GM12872 (cell line): Measurements from ENCODE around the gene SLC9A9.

Experiments used
- CTCF ChIP-seq: IDR thresholded peaks from 3 replicates; pipeline ENCODE4 v1.5.1; 2011; ENCODE audit warnings: low read depth, mild to moderate bottlenecking, low read length, moderate library complexity; ENCODE audit not compliant: insufficient read depth

SLC9A9 gene

GRCh38 chr3:143313025-143313892 is 535.0 kb downstream of the SLC9A9 start:
- TF ChIP-seq CTCF: no peak

GRCh38 chr3:143311096-143311495 is 537.2 kb downstream of the SLC9A9 start:
- TF ChIP-seq CTCF: no peak

- no peak for TF ChIP-seq CTCF
Observed at GRCh38 chr3:143309705-143310104, 538.6 kb downstream of the SLC9A9 start.

DNA sequence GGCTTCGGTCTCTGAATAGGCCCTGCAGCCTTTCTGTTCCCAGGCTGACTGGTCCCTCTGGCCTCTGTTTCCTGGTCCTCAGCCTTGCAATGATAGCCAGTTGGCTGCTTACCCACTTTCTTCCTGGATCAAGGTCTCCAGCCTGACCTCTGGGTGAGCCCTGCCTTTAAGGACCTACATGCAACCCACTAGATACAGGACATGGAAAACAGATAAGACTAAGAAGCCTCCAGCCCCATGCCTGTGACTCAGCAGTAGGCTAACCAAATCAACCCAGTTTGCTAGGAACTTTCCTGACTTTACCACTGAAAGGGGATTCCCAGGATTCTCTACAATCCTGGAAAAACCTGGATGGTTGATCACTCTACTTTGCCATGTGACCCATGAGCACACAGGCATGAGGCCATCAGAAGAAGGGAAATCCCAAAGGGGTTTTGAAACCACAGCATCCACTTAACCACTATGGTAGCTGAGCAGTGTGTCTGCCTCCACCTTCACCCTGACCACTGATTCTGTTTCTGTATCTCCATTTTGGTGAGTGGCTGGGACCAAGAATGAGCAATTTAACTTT is 540.6 kb downstream of the SLC9A9 start:
- TF ChIP-seq CTCF: no peak

GRCh38 chr3:143306407-143306806 is 541.9 kb downstream of the SLC9A9 start:
- no peak for TF ChIP-seq CTCF

GRCh38 chr3:143302638-143303171 is 545.6 kb downstream of the SLC9A9 start:
- TF ChIP-seq CTCF: no peak

- TF ChIP-seq CTCF: no peak
Observed at GRCh38 chr3:143301031-143301901, 547.0 kb downstream of the SLC9A9 start.
